ENCODE measurements around the gene CBLN3. TPM values are rescaled to one million over a fixed set of nuclear protein-coding genes. Genes with fewer than 3 reads are reported as not detected.
A peak's percentile ranks its signal among the peaks of the same experiment; 100 is the strongest.

The CBLN3 gene
- total and polyA plus RNA-seq, 2 donors (not counting 1 experiment from before 2014, with no cell fraction given), result 2.7 to 5.3 TPM

DNA sequence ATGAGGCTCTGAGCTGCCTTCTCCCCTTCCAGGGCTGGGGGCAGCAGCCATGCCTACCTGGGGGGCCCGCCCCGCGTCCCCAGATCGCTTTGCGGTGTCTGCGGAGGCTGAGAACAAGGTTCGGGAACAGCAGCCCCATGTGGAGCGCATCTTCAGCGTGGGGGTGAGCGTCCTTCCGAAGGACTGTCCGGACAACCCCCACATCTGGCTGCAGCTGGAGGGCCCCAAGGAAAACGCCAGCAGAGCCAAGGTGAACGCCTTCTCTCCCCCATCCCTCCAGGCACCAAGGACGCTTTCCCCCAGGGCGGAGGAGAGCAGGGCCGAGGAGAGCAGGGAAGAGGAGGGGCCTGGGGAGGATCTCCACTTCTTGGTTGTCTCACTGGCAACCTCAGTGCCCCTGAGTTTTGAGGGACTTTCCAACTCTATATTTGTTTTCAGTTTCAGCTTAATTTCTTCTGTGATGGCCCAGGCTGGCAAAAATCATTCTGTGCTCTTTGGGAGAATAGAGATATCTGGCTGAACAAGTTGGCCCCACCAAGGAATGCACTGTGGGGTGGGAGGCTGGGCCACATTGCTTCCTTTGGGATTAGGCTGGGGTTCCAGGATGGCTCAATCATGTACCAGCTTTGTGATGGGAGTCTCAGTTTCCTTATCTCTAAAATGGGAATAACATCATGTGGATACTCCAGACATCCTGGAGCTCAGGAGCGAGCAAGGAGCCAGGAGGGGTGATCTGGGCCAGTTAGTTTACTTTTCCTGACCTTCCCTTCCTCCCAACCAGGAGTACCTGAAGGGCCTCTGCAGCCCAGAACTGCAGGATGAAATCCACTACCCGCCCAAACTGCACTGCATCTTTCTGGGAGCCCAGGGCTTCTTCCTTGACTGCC is 1.5 kb upstream of the CBLN3 start:
- no peaks in the 10 kb centered on the region for H3K27me3 ChIP-seq (ENCODE audit: control insufficient read depth, insufficient read depth, low read length)
- peak overlapping the region; percentile 89 for H3K9ac ChIP-seq (ENCODE audit: insufficient read depth, low read length)
- H3K79me2 ChIP-seq (ENCODE audit: control insufficient read depth, insufficient read depth, low read length), result peaks cover 17% of the 10 kb centered on the region
- peak overlapping the region; percentile 97 for H3K27ac ChIP-seq (ENCODE audit: insufficient read depth, low read length)
- H2AFZ ChIP-seq (ENCODE audit: low read length), result no peak overlapping the region
- no peaks in the 10 kb centered on the region for H4K20me1 ChIP-seq (ENCODE audit: control insufficient read depth, extremely low read depth, insufficient read depth, low read length)
- no peaks in the 10 kb centered on the region for H3K9me3 ChIP-seq (ENCODE audit: control insufficient read depth, insufficient read depth, low read depth, low read length)
- DNase-seq (ENCODE audit: low read depth in 2 of 2), result peak; percentile 28 to 61
- peaks cover 7% of the 10 kb centered on the region for H3K4me1 ChIP-seq (ENCODE audit: control insufficient read depth, extremely low read depth, insufficient read depth, low read length)
- TF ChIP-seq EZH2 (IDR thresholded peaks at IDR 0.05; ENCODE audit: low read length, missing control alignments), result no peak
- peaks cover 13% of the 10 kb centered on the region for H3K36me3 ChIP-seq (ENCODE audit: control insufficient read depth, insufficient read depth, low read length)
- H3K4me2 ChIP-seq (ENCODE audit: extremely low read depth, insufficient read depth, low read length), result peak overlapping the region; percentile 95
- H3K4me3 ChIP-seq (replicated peaks in 1 of 4; ENCODE audit: control extremely low read depth in 1 of 4, insufficient read depth in 1 of 4, low read depth in 3 of 4, low read length in 4 of 4), result peak overlapping the region; percentile 82 to 97 (median 92)

DNA sequence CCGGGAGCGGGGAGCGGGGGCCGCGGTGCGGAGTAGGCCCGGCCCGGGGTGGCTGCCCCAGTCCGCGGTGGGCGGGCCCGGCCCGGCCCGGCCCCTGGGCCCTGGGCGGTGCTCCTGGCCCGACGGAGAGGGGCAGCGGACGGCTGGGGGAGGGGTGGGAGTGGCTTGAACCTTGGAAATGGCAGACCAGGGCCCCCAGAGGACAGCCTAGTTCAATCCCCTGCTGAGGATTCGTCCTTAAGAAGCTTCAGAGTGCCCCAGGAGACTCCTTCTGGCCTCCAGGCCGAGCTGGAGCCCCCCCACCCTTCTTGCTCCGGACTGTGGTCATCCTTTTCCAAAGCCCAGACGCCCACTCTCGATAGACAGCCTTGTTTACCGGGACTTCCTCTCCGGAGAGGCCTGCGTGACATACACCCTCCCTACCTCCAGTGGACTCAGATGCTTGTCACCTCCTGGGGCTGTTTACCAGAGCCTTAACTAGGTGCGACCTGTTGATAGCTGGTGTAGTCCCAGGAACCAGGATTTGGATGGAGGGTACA is 744 bp upstream of the CBLN3 start:
- H4K20me1 ChIP-seq (ENCODE audit: control insufficient read depth, extremely low read depth, insufficient read depth, low read length), result no peaks in the 10 kb centered on the region
- no peak overlapping the region for H2AFZ ChIP-seq (ENCODE audit: low read length)
- H3K36me3 ChIP-seq (ENCODE audit: control insufficient read depth, insufficient read depth, low read length), result peaks cover 13% of the 10 kb centered on the region
- no peak for TF ChIP-seq EZH2 (IDR thresholded peaks at IDR 0.05; ENCODE audit: low read length, missing control alignments)
- TF ChIP-seq, protein P1, sequence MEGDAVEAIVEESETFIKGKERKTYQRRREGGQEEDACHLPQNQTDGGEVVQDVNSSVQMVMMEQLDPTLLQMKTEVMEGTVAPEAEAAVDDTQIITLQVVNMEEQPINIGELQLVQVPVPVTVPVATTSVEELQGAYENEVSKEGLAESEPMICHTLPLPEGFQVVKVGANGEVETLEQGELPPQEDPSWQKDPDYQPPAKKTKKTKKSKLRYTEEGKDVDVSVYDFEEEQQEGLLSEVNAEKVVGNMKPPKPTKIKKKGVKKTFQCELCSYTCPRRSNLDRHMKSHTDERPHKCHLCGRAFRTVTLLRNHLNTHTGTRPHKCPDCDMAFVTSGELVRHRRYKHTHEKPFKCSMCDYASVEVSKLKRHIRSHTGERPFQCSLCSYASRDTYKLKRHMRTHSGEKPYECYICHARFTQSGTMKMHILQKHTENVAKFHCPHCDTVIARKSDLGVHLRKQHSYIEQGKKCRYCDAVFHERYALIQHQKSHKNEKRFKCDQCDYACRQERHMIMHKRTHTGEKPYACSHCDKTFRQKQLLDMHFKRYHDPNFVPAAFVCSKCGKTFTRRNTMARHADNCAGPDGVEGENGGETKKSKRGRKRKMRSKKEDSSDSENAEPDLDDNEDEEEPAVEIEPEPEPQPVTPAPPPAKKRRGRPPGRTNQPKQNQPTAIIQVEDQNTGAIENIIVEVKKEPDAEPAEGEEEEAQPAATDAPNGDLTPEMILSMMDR (conservative IDR thresholded peaks at IDR 0.05 in 1 of 2, IDR thresholded peaks at IDR 0.05 in 1 of 2; ENCODE audit: low read depth in 1 of 2, low read length in 2 of 2), result no peak
- H3K4me1 ChIP-seq (ENCODE audit: control insufficient read depth, extremely low read depth, insufficient read depth, low read length), result peaks cover 9% of the 10 kb centered on the region
- no peaks in the 10 kb centered on the region for H3K9me3 ChIP-seq (ENCODE audit: control insufficient read depth, insufficient read depth, low read depth, low read length)
- H3K27ac ChIP-seq (ENCODE audit: insufficient read depth, low read length), result peak overlapping the region; percentile 97
- no peaks in the 10 kb centered on the region for H3K27me3 ChIP-seq (ENCODE audit: control insufficient read depth, insufficient read depth, low read length)
- peaks cover 17% of the 10 kb centered on the region for H3K79me2 ChIP-seq (ENCODE audit: control insufficient read depth, insufficient read depth, low read length)
- peak; percentile 68 to 79 for DNase-seq (ENCODE audit: low read depth in 2 of 2)
- H3K4me3 ChIP-seq (replicated peaks in 1 of 4; ENCODE audit: control extremely low read depth in 1 of 4, insufficient read depth in 1 of 4, low read depth in 3 of 4, low read length in 4 of 4), result peak overlapping the region; percentile 82 to 97 (median 92)
- peak overlapping the region; percentile 89 for H3K9ac ChIP-seq (ENCODE audit: insufficient read depth, low read length)
- H3K4me2 ChIP-seq (ENCODE audit: extremely low read depth, insufficient read depth, low read length), result peak overlapping the region; percentile 95

DNA sequence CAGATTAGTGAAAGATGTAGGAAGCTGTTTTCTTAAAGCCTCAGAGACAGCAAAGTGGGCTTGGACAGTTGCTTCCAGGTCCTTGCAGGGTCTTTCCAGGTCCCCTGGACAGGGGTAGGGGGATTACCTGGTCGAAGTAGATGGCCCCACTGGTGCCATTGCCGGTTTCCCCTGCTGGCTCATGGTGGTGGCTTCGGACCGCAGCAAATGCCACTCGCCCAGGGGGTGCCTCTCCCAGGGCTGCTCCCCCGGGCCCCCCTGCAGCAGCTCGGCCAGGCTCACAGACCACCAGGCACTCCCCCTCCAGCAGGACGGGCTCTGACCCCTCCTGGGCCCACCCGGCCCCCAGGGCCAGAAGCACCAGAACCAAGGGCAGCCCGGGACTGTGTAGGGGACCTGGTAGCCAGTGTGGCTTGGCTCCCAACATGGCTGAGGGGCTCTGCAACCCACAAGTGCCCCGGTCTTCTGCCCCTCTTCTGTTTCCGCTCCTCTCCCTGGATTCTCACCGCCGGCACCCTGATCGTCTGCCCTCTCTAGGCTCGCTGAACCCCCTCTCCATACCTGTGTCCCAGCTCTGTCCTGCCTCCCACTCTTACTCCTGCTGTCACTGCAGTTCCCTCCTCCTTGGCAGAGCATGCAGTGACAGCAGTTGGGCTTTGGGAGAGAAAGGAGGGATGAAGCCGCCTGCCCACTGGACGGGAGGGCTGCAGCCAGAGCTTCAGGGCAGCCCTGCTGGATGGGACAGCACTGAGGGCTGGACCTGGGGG is 657 bp downstream of the CBLN3 start:
- H3K27me3 ChIP-seq (ENCODE audit: control insufficient read depth, insufficient read depth, low read length), result no peaks in the 10 kb centered on the region
- peaks cover 13% of the 10 kb centered on the region for H3K36me3 ChIP-seq (ENCODE audit: control insufficient read depth, insufficient read depth, low read length)
- no peak overlapping the region for H3K4me2 ChIP-seq (ENCODE audit: extremely low read depth, insufficient read depth, low read length)
- peak overlapping the region; percentile 97 for H3K27ac ChIP-seq (ENCODE audit: insufficient read depth, low read length)
- no peaks in the 10 kb centered on the region for H4K20me1 ChIP-seq (ENCODE audit: control insufficient read depth, extremely low read depth, insufficient read depth, low read length)
- peak overlapping the region in 2 of 4 experiments; percentile 38 to 94 for H3K4me3 ChIP-seq (replicated peaks in 1 of 4; ENCODE audit: control extremely low read depth in 1 of 4, insufficient read depth in 1 of 4, low read depth in 3 of 4, low read length in 4 of 4)
- peaks cover 9% of the 10 kb centered on the region for H3K4me1 ChIP-seq (ENCODE audit: control insufficient read depth, extremely low read depth, insufficient read depth, low read length)
- peaks cover 17% of the 10 kb centered on the region for H3K79me2 ChIP-seq (ENCODE audit: control insufficient read depth, insufficient read depth, low read length)
- H3K9ac ChIP-seq (ENCODE audit: insufficient read depth, low read length), result no peak overlapping the region
- H3K9me3 ChIP-seq (ENCODE audit: control insufficient read depth, insufficient read depth, low read depth, low read length), result no peaks in the 10 kb centered on the region
- no peak overlapping the region for H2AFZ ChIP-seq (ENCODE audit: low read length)
- no peak for DNase-seq (ENCODE audit: low read depth in 2 of 2)
- TF ChIP-seq, protein P1 (conservative IDR thresholded peaks at IDR 0.05 in 1 of 2, IDR thresholded peaks at IDR 0.05 in 1 of 2; ENCODE audit: low read depth in 1 of 2, low read length in 2 of 2), result no peak
- TF ChIP-seq EZH2 (IDR thresholded peaks at IDR 0.05; ENCODE audit: low read length, missing control alignments), result no peak

All from fibroblast of lung (primary cell).